ENCODE measurements around the gene ERI3. TPM values are rescaled to one million over a fixed set of nuclear protein-coding genes. Genes with fewer than 3 reads are reported as not detected.

The ERI3 gene
- total RNA-seq, 1 experiment from 2014 or later = 83.3 TPM

DNA sequence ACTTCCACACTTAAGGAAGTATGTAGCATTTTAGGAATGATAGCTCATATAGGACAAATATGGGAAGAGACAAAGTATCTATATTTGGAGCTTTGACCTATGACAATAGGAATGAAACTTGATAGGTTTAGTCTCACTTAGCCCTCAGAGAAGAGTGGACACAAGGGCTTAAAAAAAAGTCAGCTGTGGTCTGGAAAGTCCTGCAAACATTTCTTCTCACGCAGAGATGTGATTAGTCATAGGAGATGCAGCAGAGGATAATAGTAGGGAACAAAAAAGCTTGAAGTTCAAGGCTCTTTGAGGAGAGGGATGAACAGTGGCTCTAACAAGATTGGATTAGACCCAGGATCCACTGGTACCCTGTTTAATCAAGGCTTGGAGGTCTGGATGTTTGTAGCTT, 35.2 kb upstream of the ERI3 start:
- H3K27me3 ChIP-seq (ENCODE audit: control insufficient read depth, insufficient read depth, low read length) = peaks cover 5% of the 10 kb centered on the region
- in situ Hi-C loops (cut with HindIII; ENCODE audit: low pct_unique_long_range_greater_than_20kb, low sequenced_read_pairs) = no loop called here
- no peak for TF ChIP-seq POLR2AphosphoS5 (IDR thresholded peaks at IDR 0.05; ENCODE audit: low read depth, low read length)
- no peak for TF ChIP-seq TCF7L2 (IDR thresholded peaks at IDR 0.05; ENCODE audit: low read depth, low read length)
- no TSS peak for BruUV-seq (replicated peaks)
- peak; percentile 27 for DNase-seq (ENCODE audit: low read depth, low spot score)
- no peaks in the 10 kb centered on the region for H3K4me1 ChIP-seq (ENCODE audit: control insufficient read depth, insufficient read depth, low read length)
- no peaks in the 10 kb centered on the region for H3K9me3 ChIP-seq (ENCODE audit: control insufficient read depth, insufficient read depth, low read depth, low read length)
- no peak overlapping the region for H3K4me3 ChIP-seq (ENCODE audit: low read depth in 2 of 2, low read length in 2 of 2)
- ChIA-PET CTCF (no interaction called here), POLR2A (interaction anchor here (0.7 kb wide), 1 partner anchor 21 kb away, joined by 13 read pairs; no protein-coding TSS in a partner anchor)
- 0 out of 2 replicates have a peak, but pooled peaks have one; percentile 53 for ATAC-seq
- intact Hi-C loops (cut with micrococcal nuclease; ENCODE audit: unreplicated experiment) = no loop called here
- H3K27ac ChIP-seq (ENCODE audit: low read length) = no peak overlapping the region
- no peaks in the 10 kb centered on the region for H3K36me3 ChIP-seq (ENCODE audit: control insufficient read depth, insufficient read depth, low read length)

DNA sequence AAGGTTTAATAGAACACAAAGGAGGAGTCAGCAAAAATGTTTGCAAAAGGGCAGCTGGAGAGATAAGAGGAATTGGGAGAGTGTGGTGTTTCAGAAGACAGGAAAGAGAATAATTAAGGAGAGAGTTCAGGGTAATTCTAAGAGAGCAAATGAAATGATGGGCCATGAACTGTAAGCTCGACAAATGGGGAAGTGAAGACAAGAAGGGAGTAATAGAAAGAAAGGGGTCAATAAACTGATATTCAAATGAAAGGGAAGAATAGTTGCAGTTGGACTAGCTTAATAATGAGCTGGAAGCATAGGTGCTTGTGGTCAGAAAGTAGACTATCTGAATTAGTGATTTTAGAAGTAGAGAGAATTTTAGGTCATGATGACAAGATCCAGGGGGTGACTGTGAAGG, 34.4 kb upstream of the ERI3 start:
- BruUV-seq (replicated peaks) = no TSS peak
- ChIA-PET POLR2A (no interaction called here), CTCF (no interaction called here)
- H3K4me3 ChIP-seq (ENCODE audit: low read depth in 2 of 2, low read length in 2 of 2) = no peak overlapping the region
- H3K4me1 ChIP-seq (ENCODE audit: control insufficient read depth, insufficient read depth, low read length) = no peaks in the 10 kb centered on the region
- peaks cover 5% of the 10 kb centered on the region for H3K27me3 ChIP-seq (ENCODE audit: control insufficient read depth, insufficient read depth, low read length)
- TF ChIP-seq POLR2AphosphoS5 (IDR thresholded peaks at IDR 0.05; ENCODE audit: low read depth, low read length) (no peak), TCF7L2 (IDR thresholded peaks at IDR 0.05; ENCODE audit: low read depth, low read length) (no peak), SIN3A (IDR thresholded peaks at IDR 0.05; ENCODE audit: borderline replicate concordance, insufficient read depth, low read depth, low read length) (no peak)
- TF ChIP-seq, protein P1, sequence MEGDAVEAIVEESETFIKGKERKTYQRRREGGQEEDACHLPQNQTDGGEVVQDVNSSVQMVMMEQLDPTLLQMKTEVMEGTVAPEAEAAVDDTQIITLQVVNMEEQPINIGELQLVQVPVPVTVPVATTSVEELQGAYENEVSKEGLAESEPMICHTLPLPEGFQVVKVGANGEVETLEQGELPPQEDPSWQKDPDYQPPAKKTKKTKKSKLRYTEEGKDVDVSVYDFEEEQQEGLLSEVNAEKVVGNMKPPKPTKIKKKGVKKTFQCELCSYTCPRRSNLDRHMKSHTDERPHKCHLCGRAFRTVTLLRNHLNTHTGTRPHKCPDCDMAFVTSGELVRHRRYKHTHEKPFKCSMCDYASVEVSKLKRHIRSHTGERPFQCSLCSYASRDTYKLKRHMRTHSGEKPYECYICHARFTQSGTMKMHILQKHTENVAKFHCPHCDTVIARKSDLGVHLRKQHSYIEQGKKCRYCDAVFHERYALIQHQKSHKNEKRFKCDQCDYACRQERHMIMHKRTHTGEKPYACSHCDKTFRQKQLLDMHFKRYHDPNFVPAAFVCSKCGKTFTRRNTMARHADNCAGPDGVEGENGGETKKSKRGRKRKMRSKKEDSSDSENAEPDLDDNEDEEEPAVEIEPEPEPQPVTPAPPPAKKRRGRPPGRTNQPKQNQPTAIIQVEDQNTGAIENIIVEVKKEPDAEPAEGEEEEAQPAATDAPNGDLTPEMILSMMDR (IDR thresholded peaks at IDR 0.05) = no peak
- TF ChIP-seq, protein P2, sequence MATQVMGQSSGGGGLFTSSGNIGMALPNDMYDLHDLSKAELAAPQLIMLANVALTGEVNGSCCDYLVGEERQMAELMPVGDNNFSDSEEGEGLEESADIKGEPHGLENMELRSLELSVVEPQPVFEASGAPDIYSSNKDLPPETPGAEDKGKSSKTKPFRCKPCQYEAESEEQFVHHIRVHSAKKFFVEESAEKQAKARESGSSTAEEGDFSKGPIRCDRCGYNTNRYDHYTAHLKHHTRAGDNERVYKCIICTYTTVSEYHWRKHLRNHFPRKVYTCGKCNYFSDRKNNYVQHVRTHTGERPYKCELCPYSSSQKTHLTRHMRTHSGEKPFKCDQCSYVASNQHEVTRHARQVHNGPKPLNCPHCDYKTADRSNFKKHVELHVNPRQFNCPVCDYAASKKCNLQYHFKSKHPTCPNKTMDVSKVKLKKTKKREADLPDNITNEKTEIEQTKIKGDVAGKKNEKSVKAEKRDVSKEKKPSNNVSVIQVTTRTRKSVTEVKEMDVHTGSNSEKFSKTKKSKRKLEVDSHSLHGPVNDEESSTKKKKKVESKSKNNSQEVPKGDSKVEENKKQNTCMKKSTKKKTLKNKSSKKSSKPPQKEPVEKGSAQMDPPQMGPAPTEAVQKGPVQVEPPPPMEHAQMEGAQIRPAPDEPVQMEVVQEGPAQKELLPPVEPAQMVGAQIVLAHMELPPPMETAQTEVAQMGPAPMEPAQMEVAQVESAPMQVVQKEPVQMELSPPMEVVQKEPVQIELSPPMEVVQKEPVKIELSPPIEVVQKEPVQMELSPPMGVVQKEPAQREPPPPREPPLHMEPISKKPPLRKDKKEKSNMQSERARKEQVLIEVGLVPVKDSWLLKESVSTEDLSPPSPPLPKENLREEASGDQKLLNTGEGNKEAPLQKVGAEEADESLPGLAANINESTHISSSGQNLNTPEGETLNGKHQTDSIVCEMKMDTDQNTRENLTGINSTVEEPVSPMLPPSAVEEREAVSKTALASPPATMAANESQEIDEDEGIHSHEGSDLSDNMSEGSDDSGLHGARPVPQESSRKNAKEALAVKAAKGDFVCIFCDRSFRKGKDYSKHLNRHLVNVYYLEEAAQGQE (IDR thresholded peaks at IDR 0.05; ENCODE audit: insufficient read depth in 1 of 2, low read depth in 2 of 2, low read length in 1 of 2) = no peak
- H3K36me3 ChIP-seq (ENCODE audit: control insufficient read depth, insufficient read depth, low read length) = no peaks in the 10 kb centered on the region
- DNase-seq (ENCODE audit: low read depth, low spot score) (no peak), ATAC-seq (no peak)
- H3K9me3 ChIP-seq (ENCODE audit: control insufficient read depth, insufficient read depth, low read depth, low read length) = no peaks in the 10 kb centered on the region
- intact Hi-C loops (cut with micrococcal nuclease; ENCODE audit: unreplicated experiment) = no loop called here
- no peak overlapping the region for H3K27ac ChIP-seq (ENCODE audit: low read length)
- in situ Hi-C loops (cut with HindIII; ENCODE audit: low pct_unique_long_range_greater_than_20kb, low sequenced_read_pairs) = no loop called here

DNA sequence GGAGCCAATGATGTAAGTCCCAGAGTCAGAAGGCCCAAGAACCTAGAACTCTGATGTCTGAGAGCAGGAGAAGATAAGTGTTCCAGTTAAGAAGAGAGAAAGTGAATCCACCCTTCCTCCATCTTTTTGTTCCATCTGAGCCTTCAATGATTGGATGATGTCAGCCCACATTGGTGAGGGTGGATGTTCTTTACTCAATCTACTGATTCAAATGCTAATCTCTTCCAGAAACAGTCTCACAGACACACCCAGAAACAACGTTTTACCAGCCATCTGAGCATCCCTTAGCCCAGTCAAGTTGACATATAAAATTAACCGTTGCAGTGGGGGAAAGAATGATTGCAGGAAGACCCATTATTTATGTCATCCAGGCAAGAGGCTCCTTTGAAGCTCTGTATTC, 33.5 kb upstream of the ERI3 start:
- in situ Hi-C loops (cut with HindIII; ENCODE audit: low pct_unique_long_range_greater_than_20kb, low sequenced_read_pairs) = no loop called here
- ChIA-PET CTCF (no interaction called here), POLR2A (no interaction called here)
- no TSS peak for BruUV-seq (replicated peaks)
- intact Hi-C loops (cut with micrococcal nuclease; ENCODE audit: unreplicated experiment) = no loop called here
- Histone ChIP-seq H3K9me3 (ENCODE audit: control insufficient read depth, insufficient read depth, low read depth, low read length) (no peaks in the 10 kb centered on the region), H3K4me3 (ENCODE audit: low read depth in 2 of 2, low read length in 2 of 2) (no peak overlapping the region), H3K36me3 (ENCODE audit: control insufficient read depth, insufficient read depth, low read length) (no peaks in the 10 kb centered on the region), H3K27me3 (ENCODE audit: control insufficient read depth, insufficient read depth, low read length) (peaks cover 5% of the 10 kb centered on the region), H3K27ac (ENCODE audit: low read length) (no peak overlapping the region), H3K4me1 (ENCODE audit: control insufficient read depth, insufficient read depth, low read length) (no peaks in the 10 kb centered on the region)
- TF ChIP-seq, protein P1 (IDR thresholded peaks at IDR 0.05) = no peak
- no peak for TF ChIP-seq POLR2AphosphoS5 (IDR thresholded peaks at IDR 0.05; ENCODE audit: low read depth, low read length)
- TF ChIP-seq TCF7L2 (IDR thresholded peaks at IDR 0.05; ENCODE audit: low read depth, low read length) = no peak
- TF ChIP-seq, protein P2 (IDR thresholded peaks at IDR 0.05; ENCODE audit: insufficient read depth in 1 of 2, low read depth in 2 of 2, low read length in 1 of 2) = no peak
- TF ChIP-seq SIN3A (IDR thresholded peaks at IDR 0.05; ENCODE audit: borderline replicate concordance, insufficient read depth, low read depth, low read length) = no peak
- ATAC-seq = no peak
- DNase-seq (ENCODE audit: low read depth, low spot score) = no peak
